GM12864 (cell line): ENCODE data around the gene FAM83E.

Experiments
- DNase-seq: peaks from one replicate; pipeline ENCODE4 v3.0.0-alpha.2; 2011; ENCODE audit warnings: low read depth
- H3K4me3 ChIP-seq: 2 replicates; pipeline ENCODE4 v1.5.1; 2011; ENCODE audit warnings: mild to moderate bottlenecking, low read depth, low read length, control low read depth
- TF ChIP-seq, protein P1 (sequence below): IDR thresholded peaks from 2 replicates; pipeline ENCODE4 v1.5.1; 2011; ENCODE audit warnings: low read depth, mild to moderate bottlenecking, moderate library complexity, low read length, control low read depth, inconsistent platforms; ENCODE audit errors: missing control alignments

FAM83E gene

GRCh38 chr19:48628486-48629296 lies 13.8 kb upstream of the FAM83E start:
- no peak overlapping the region for H3K4me3 ChIP-seq
- TF ChIP-seq, protein P1, sequence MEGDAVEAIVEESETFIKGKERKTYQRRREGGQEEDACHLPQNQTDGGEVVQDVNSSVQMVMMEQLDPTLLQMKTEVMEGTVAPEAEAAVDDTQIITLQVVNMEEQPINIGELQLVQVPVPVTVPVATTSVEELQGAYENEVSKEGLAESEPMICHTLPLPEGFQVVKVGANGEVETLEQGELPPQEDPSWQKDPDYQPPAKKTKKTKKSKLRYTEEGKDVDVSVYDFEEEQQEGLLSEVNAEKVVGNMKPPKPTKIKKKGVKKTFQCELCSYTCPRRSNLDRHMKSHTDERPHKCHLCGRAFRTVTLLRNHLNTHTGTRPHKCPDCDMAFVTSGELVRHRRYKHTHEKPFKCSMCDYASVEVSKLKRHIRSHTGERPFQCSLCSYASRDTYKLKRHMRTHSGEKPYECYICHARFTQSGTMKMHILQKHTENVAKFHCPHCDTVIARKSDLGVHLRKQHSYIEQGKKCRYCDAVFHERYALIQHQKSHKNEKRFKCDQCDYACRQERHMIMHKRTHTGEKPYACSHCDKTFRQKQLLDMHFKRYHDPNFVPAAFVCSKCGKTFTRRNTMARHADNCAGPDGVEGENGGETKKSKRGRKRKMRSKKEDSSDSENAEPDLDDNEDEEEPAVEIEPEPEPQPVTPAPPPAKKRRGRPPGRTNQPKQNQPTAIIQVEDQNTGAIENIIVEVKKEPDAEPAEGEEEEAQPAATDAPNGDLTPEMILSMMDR, result no peak
- DNase-seq, result no peak

DNA sequence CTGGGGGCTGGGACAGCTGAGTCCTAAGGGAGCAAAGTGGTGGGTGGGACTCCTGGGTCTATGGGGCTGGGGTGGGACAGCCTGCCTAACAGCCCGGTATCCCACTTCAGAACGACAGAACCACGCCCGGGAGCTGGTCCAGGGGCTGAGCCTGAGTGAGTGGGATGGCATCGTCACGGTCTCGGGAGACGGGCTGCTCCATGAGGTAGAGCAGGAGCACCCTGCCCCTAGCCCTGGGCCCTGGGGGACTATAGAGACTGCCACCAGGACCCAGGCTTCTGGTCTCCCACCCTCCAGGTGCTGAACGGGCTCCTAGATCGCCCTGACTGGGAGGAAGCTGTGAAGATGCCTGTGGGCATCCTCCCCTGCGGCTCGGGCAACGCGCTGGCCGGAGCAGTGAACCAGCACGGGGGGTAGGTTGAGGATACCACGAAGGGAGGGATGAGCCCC lies 13.0 kb upstream of the FAM83E start:
- H3K4me3 ChIP-seq, result no peak overlapping the region
- TF ChIP-seq, protein P1, result no peak

GRCh38 chr19:48627201-48627864 lies 12.5 kb upstream of the FAM83E start:
- TF ChIP-seq, protein P1, result no peak
- no peak overlapping the region for H3K4me3 ChIP-seq
- DNase-seq, result no peak

More for the DNA sequence above, 13.0 kb upstream of the FAM83E start:
- DNase-seq, result no peak

GRCh38 chr19:48625891-48626327 lies 11.0 kb upstream of the FAM83E start:
- no peak for DNase-seq
- TF ChIP-seq, protein P1, result no peak
- H3K4me3 ChIP-seq, result no peak overlapping the region

- no peak for DNase-seq
- TF ChIP-seq, protein P1, result no peak
- H3K4me3 ChIP-seq, result peak overlapping the region; percentile 51; the same call in 1 of the 2 replicates
Observed at GRCh38 chr19:48624791-48625723, 10.2 kb upstream of the FAM83E start.

DNA sequence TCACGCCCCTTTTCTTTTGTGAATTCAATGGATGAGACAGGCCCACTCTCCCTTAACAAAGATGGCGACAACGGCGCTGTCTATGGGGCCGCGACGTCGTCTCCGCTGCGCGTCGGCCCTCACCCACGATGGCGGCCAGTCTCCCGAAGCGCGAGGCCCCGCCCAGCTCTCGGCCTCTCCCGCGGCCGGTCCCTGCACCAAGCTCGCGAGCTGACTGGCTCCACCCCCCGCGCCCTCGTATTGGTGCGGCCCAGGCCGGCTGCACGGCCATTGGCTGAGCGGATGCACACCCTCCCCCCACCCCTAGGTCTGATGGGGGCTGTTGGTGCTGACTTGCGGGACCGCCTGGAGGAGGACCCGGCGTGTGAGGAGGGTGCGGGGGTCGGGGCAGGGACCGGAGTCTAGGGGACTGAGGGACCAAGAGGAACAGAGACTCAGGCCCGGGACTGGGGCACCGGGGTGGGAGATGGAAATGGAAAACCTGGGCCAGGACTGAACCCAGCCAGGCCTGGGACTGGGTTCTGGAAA lies 9.3 kb upstream of the FAM83E start:
- H3K4me3 ChIP-seq, result peak overlapping the region; percentile 51
- TF ChIP-seq, protein P1, result no peak
- peak; percentile 86 for DNase-seq
